ENCODE measurements around the gene SERGEF.

Gene SERGEF

GRCh38 chr11:17766073-17766359, 246.8 kb downstream of the SERGEF start:
- DNase-seq = no peak

- DNase-seq = no peak
Observed at GRCh38 chr11:17765356-17766072, 247.3 kb downstream of the SERGEF start.

- no peak for DNase-seq
Observed at GRCh38 chr11:17764446-17765218, 248.2 kb downstream of the SERGEF start.

- DNase-seq = no peak
Observed at GRCh38 chr11:17763703-17764102, 249.1 kb downstream of the SERGEF start.

GRCh38 chr11:17763244-17763643, 249.6 kb downstream of the SERGEF start:
- no peak for DNase-seq

- DNase-seq = no peak
Observed at GRCh38 chr11:17762309-17762974, 250.4 kb downstream of the SERGEF start.

- no peak for DNase-seq
Observed at GRCh38 chr11:17760102-17761029, 252.5 kb downstream of the SERGEF start.

GRCh38 chr11:17755891-17756290, 257.0 kb downstream of the SERGEF start:
- DNase-seq = no peak

- DNase-seq = no peak
Observed at GRCh38 chr11:17753641-17754040, 259.2 kb downstream of the SERGEF start.

GRCh38 chr11:17753153-17753552, 259.7 kb downstream of the SERGEF start:
- no peak for DNase-seq

- no peak for DNase-seq
Observed at GRCh38 chr11:17752144-17752543, 260.7 kb downstream of the SERGEF start.

GRCh38 chr11:17751558-17751957, 261.3 kb downstream of the SERGEF start:
- no peak for DNase-seq

- no peak for DNase-seq
Observed at GRCh38 chr11:17750801-17751165, 262.1 kb downstream of the SERGEF start.

- no peak for DNase-seq
Observed at GRCh38 chr11:17750013-17750800, 262.6 kb downstream of the SERGEF start.

GRCh38 chr11:17748761-17749721, 263.8 kb downstream of the SERGEF start:
- no peak for DNase-seq

- DNase-seq = no peak
Observed at GRCh38 chr11:17748044-17748443, 264.8 kb downstream of the SERGEF start.

GRCh38 chr11:17747131-17747955, 265.5 kb downstream of the SERGEF start:
- DNase-seq = no peak

- no peak for DNase-seq
Observed at GRCh38 chr11:17746096-17746495, 266.8 kb downstream of the SERGEF start.

- no peak for DNase-seq
Observed at GRCh38 chr11:17745023-17745772, 267.6 kb downstream of the SERGEF start.

All from NK-92 treated with Interleukin-12 subunit alpha and Interleukin-12 subunit beta, amount 100 ng/mL, for 24 hours (cell line).